ENCODE data around the gene NHS.

The NHS gene

GRCh38 chrX:17627026-17627425 lies 252.0 kb downstream of the NHS start:
- DNase-seq: no peak
- no peaks in the 10 kb centered on the region for H3K9me3 ChIP-seq
- no peaks in the 10 kb centered on the region for H3K27me3 ChIP-seq
- no peaks in the 10 kb centered on the region for H3K36me3 ChIP-seq
- no peaks in the 10 kb centered on the region for H3K4me1 ChIP-seq
- H3K4me3 ChIP-seq (ENCODE audit: low read depth, low read length): no peak overlapping the region
- no peak for TF ChIP-seq CTCF (IDR thresholded peaks at IDR 0.05; ENCODE audit: low read depth, low read length)

GRCh38 chrX:17628976-17629375 lies 254.0 kb downstream of the NHS start:
- no peak overlapping the region for H3K4me3 ChIP-seq (ENCODE audit: low read depth, low read length)
- no peaks in the 10 kb centered on the region for H3K27me3 ChIP-seq
- no peak for DNase-seq
- H3K36me3 ChIP-seq: no peaks in the 10 kb centered on the region
- TF ChIP-seq CTCF (IDR thresholded peaks at IDR 0.05; ENCODE audit: low read depth, low read length): no peak
- H3K4me1 ChIP-seq: no peaks in the 10 kb centered on the region
- no peaks in the 10 kb centered on the region for H3K9me3 ChIP-seq

- no peak overlapping the region for H3K4me3 ChIP-seq (ENCODE audit: low read depth, low read length)
- no peaks in the 10 kb centered on the region for H3K36me3 ChIP-seq
- no peaks in the 10 kb centered on the region for H3K4me1 ChIP-seq
- no peaks in the 10 kb centered on the region for H3K9me3 ChIP-seq
- no peak for TF ChIP-seq CTCF (IDR thresholded peaks at IDR 0.05; ENCODE audit: low read depth, low read length)
- no peak for DNase-seq
- no peaks in the 10 kb centered on the region for H3K27me3 ChIP-seq
Measured at GRCh38 chrX:17629519-17629918, 254.5 kb downstream of the NHS start.

GRCh38 chrX:17631647-17632046 lies 256.6 kb downstream of the NHS start:
- DNase-seq: no peak
- no peaks in the 10 kb centered on the region for H3K27me3 ChIP-seq
- H3K36me3 ChIP-seq: no peaks in the 10 kb centered on the region
- no peaks in the 10 kb centered on the region for H3K9me3 ChIP-seq
- H3K4me1 ChIP-seq: no peaks in the 10 kb centered on the region
- no peak overlapping the region for H3K4me3 ChIP-seq (ENCODE audit: low read depth, low read length)
- no peak for TF ChIP-seq CTCF (IDR thresholded peaks at IDR 0.05; ENCODE audit: low read depth, low read length)

- Histone ChIP-seq H3K9me3 (no peaks in the 10 kb centered on the region), H3K4me1 (no peaks in the 10 kb centered on the region), H3K27me3 (no peaks in the 10 kb centered on the region), H3K36me3 (no peaks in the 10 kb centered on the region), H3K4me3 (ENCODE audit: low read depth, low read length) (no peak overlapping the region)
- TF ChIP-seq CTCF (IDR thresholded peaks at IDR 0.05; ENCODE audit: low read depth, low read length): no peak
- DNase-seq: no peak
Measured at GRCh38 chrX:17632942-17633341, 257.9 kb downstream of the NHS start.

- DNase-seq: no peak
- Histone ChIP-seq H3K4me1 (no peaks in the 10 kb centered on the region), H3K9me3 (no peaks in the 10 kb centered on the region), H3K4me3 (ENCODE audit: low read depth, low read length) (no peak overlapping the region), H3K36me3 (no peaks in the 10 kb centered on the region), H3K27me3 (no peaks in the 10 kb centered on the region)
- TF ChIP-seq CTCF (IDR thresholded peaks at IDR 0.05; ENCODE audit: low read depth, low read length): no peak
Measured at GRCh38 chrX:17633546-17633945, 258.5 kb downstream of the NHS start.

Measured in BE2C (cell line).